Stimulated activated CD8-positive, alpha-beta memory T cell treated with anti-CD3 and anti-CD28 coated beads, Interleukin-2, amount 100 ng/mL, for 48 hours (primary cell): ENCODE measurements around the gene IMPG1.

Experiments used
- DNase-seq, 2 donors: peaks; one replicate each; pipeline ENCODE4 v3.0.0-alpha.2; 2020; ENCODE audit warnings: low read depth in 2 of 2

The IMPG1 gene

DNA sequence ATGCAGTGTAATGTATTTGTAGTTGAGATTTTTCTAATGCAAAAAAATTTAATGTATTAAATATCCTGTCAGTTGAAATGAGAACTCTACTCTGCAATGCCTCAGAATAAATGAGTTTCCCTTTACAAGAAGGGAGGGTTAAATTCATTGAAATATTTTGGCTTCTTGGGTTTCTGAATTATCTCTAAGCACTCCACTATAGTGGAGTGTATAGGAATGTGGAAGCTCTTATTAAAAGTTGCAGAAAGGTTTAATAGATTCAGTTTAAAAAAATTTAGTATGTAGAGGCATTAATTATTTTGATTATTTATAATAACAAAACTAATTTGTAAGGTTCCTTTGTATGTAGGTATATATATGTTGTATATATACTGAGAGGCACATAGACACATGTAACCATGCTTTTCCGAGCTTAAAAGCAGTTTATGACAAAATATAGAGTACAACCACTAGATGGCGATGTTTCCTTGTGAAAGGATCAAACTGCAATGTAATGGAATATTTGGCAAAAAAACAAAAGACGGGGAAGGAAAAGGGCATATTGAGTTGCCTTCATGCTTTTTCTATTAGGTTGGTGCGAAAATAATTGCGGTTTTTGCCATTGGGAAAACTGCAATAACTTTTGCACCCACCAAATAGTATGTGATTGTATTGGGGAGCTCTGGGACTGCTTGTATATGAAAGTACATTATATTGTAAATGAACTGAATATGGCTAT is 179.2 kb downstream of the IMPG1 start:
- no peak for DNase-seq

- DNase-seq, result no peak
Measured at GRCh38 chr6:75892384-75892783, 180.1 kb downstream of the IMPG1 start.

- DNase-seq, result no peak
Measured at GRCh38 chr6:75884822-75885221, 187.6 kb downstream of the IMPG1 start.

GRCh38 chr6:75882734-75883133 is 189.7 kb downstream of the IMPG1 start:
- DNase-seq, result no peak

- no peak for DNase-seq
Measured at GRCh38 chr6:75880305-75880704, 192.2 kb downstream of the IMPG1 start.

GRCh38 chr6:75876152-75876551 is 196.3 kb downstream of the IMPG1 start:
- DNase-seq, result no peak

GRCh38 chr6:75874224-75874623 is 198.2 kb downstream of the IMPG1 start:
- DNase-seq, result no peak
